Measurements from ENCODE around the gene TMBIM4. TPM values are rescaled to one million over a fixed set of nuclear protein-coding genes. Genes with fewer than 3 reads are reported as not detected.
"Not testable (repeated sequence)": the region's sequence is repeated elsewhere in the genome, so short reads cannot be mapped to it uniquely, and the experiment has no call there.

Gene TMBIM4
- total and polyA plus RNA-seq, 4 donors: 100 to 161 (median 110) TPM

DNA sequence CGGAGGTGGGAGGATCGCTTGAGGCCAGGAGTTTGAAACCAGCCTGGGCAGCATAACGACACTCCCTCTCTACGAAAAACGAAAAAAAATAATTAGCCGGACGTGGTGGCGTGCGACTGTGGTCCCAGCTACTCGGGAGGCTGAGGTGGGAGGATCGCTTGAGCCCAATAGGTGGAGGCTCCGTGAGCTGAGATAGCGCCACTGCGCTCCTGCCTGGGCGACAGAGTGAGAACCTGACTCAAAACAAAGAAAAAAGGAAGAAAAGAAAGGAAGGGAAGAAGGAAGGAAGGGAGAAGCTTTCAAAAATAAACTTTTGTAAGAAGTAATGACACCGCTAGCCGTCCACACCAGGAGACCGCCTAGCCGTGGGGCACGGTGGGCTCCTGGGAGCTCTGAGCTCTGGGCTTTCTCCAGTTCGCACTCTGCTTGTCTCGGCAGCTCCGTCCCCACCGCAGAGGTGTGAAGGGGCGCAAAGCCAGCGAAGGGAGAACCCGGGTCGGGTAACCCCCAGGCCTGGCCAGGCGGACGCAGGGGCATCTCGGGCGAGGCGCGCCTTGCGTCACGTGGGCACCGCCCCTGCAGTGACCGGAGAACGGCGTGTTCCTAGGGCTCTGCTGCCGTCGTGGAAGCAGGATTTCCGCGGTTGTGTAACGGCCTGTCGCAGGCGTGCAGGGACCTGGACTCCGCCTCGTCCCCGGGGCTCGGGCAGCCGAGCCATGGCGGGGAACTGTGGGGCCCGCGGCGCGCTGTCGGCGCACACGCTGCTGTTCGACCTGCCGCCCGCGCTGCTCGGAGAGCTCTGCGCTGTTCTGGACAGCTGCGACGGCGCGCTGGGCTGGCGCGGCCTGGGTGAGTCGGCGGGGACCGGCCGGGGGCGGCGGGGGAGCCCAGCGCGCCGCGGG is 19.0 kb upstream of the TMBIM4 start, which contains the start of gene IRAK3:
TSS of gene IRAK3 (plus strand) at position 631 of the 902 bp plus-strand sequence. CDS start at position 717, 86 bp downstream.
- WGBS, 2 donors: 17 to 20% methylated on average over 75 to 82 of the region's 82 CpGs
- H3K4me1 ChIP-seq (ENCODE audit: control insufficient read depth in 1 of 2, insufficient read depth in 2 of 2, low read length in 2 of 2): no peaks in the 10 kb centered on the region
- no peaks in the 10 kb centered on the region for H3K27me3 ChIP-seq (ENCODE audit: control insufficient read depth in 1 of 2, insufficient read depth in 2 of 2, low read length in 1 of 2)
- no peaks in the 10 kb centered on the region for H3K9me3 ChIP-seq (ENCODE audit: control insufficient read depth, low read length)
- intact Hi-C loops (cut with DNase I): loop anchor here in 1 of 2 donors (1.0 kb wide), 1 partner anchor 19 kb away; no protein-coding TSS in a partner anchor
- H3K27ac ChIP-seq (ENCODE audit: low read depth in 1 of 2, low read length in 2 of 2): peak within 1 kb of the TSS; percentile 23 to 58
- H3K4me3 ChIP-seq (ENCODE audit: low read length in 2 of 2): peak within 1 kb of the TSS; percentile 68 to 85
- no peaks in the 10 kb centered on the region for H3K36me3 ChIP-seq (ENCODE audit: control insufficient read depth in 1 of 2, insufficient read depth in 2 of 2, low read length in 1 of 2)
- DNase-seq (peak; percentile 90 to 95), ATAC-seq (ENCODE audit: low FRiP score) (peak; percentile 96)

DNA sequence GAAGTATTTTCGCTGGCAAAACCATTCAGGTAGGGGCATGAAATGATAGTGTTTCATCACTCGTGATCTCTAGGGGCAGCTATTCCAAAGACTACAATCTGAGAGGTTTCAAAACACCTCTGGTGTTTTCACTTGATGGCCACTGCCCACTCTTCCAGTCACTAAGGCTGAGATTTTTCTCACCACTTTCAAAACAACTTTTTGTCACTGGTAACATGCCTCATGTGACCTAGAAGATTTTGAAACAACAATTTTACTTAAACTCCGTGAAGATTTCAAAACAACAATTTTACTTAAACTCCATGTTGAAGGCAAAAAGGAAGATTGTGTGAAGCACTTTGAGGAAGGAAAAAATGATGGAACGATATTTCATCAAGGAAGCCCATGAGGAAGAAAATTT is 18.0 kb upstream of the TMBIM4 start:
- DNase-seq (no peak), ATAC-seq (ENCODE audit: low FRiP score) (no peak)
- no peak overlapping the region for H3K27ac ChIP-seq (ENCODE audit: low read depth in 1 of 2, low read length in 2 of 2)
- 92 to 93% methylated on average over 4 of the region's 4 CpGs for WGBS, 2 donors
- H3K4me3 ChIP-seq (ENCODE audit: low read length in 2 of 2): no peak overlapping the region
- H3K4me1 ChIP-seq (ENCODE audit: control insufficient read depth in 1 of 2, insufficient read depth in 2 of 2, low read length in 2 of 2): no peaks in the 10 kb centered on the region
- H3K27me3 ChIP-seq (ENCODE audit: control insufficient read depth in 1 of 2, insufficient read depth in 2 of 2, low read length in 1 of 2): no peaks in the 10 kb centered on the region
- H3K9me3 ChIP-seq (ENCODE audit: control insufficient read depth, low read length): no peaks in the 10 kb centered on the region
- no peaks in the 10 kb centered on the region for H3K36me3 ChIP-seq (ENCODE audit: control insufficient read depth in 1 of 2, insufficient read depth in 2 of 2, low read length in 1 of 2)
- intact Hi-C loops (cut with DNase I): no loop called here

DNA sequence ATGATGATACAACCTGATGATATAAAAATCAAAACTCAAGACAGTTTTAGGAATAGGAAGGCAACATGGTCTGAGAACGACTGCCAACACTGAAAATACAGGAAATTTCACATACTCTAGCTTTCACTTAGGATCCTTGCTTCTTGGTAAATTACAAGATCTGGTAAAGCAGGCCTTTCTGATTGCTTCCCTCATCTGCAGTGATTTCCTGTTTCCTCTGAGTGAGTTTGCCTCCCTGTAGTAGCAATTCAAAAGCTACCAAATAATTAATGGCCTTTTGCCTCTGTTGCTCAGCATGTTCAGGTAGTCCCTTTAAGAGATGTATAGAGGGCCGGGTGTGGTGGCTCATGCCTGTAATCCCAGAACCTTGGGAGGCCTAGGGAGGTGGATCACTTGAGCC is 17.2 kb upstream of the TMBIM4 start:
- 89 to 95% methylated on average over 2 of the region's 2 CpGs for WGBS, 2 donors
- Histone ChIP-seq H3K36me3 (ENCODE audit: control insufficient read depth in 1 of 2, insufficient read depth in 2 of 2, low read length in 1 of 2) (no peaks in the 10 kb centered on the region), H3K4me1 (ENCODE audit: control insufficient read depth in 1 of 2, insufficient read depth in 2 of 2, low read length in 2 of 2) (no peaks in the 10 kb centered on the region), H3K27ac (ENCODE audit: low read depth in 1 of 2, low read length in 2 of 2) (no peak overlapping the region), H3K27me3 (ENCODE audit: control insufficient read depth in 1 of 2, insufficient read depth in 2 of 2, low read length in 1 of 2) (no peaks in the 10 kb centered on the region), H3K9me3 (ENCODE audit: control insufficient read depth, low read length) (no peaks in the 10 kb centered on the region), H3K4me3 (ENCODE audit: low read length in 2 of 2) (no peak overlapping the region)
- ATAC-seq (ENCODE audit: low FRiP score) (no peak), DNase-seq (no peak)
- intact Hi-C loops (cut with DNase I): no loop called here

DNA sequence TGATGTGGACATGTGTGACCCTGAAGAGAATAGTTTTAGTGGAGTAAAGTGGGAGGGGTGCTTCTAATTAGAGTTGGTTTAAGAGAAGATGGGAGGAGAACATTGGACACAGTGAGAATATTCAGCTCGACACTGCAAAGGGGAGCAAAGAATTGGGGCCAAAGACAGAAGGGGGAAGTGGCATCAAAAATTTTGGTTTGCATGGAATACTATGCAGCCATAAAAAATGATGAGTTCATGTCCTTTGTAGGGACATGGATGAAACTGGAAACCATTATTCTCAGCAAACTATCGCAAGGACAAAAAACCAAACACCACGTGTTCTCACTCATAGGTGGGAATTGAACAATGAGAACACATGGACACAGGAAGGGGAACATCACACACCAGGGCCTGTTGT is 15.0 kb upstream of the TMBIM4 start:
- H3K9me3 ChIP-seq (ENCODE audit: control insufficient read depth, low read length); DNase-seq; H3K4me1 ChIP-seq (ENCODE audit: control insufficient read depth in 1 of 2, insufficient read depth in 2 of 2, low read length in 2 of 2); H3K27me3 ChIP-seq (ENCODE audit: control insufficient read depth in 1 of 2, insufficient read depth in 2 of 2, low read length in 1 of 2); H3K4me3 ChIP-seq (ENCODE audit: low read length in 2 of 2); H3K36me3 ChIP-seq (ENCODE audit: control insufficient read depth in 1 of 2, insufficient read depth in 2 of 2, low read length in 1 of 2); intact Hi-C loops (cut with DNase I); H3K27ac ChIP-seq (ENCODE audit: low read depth in 1 of 2, low read length in 2 of 2); ATAC-seq (ENCODE audit: low FRiP score): not testable (repeated sequence)
- WGBS, 2 donors: 80 to 82% methylated on average over 1 to 2 of the region's 3 CpGs

DNA sequence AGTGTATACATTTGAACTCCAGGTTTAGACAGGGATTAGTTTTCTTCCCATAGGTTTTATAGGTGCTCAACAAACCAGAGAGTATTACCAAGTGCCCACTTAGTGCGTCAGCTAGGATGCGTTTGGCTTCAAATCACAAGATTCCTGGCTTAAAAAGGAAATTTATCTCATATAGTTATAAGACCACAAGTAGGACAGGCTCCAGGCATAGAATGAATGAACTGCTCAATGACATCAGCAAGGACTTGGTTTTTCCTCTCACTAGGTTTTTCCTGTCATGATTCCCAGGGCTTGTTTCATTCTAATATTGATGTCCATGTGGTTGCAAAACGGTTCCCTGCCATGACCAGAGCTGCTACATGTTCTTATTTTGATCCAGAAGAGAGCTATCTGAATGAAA is 13.2 kb upstream of the TMBIM4 start:
- 59 to 65% methylated on average over 3 of the region's 3 CpGs for WGBS, 2 donors
- H3K4me1 ChIP-seq (ENCODE audit: control insufficient read depth in 1 of 2, insufficient read depth in 2 of 2, low read length in 2 of 2): no peaks in the 10 kb centered on the region

DNA sequence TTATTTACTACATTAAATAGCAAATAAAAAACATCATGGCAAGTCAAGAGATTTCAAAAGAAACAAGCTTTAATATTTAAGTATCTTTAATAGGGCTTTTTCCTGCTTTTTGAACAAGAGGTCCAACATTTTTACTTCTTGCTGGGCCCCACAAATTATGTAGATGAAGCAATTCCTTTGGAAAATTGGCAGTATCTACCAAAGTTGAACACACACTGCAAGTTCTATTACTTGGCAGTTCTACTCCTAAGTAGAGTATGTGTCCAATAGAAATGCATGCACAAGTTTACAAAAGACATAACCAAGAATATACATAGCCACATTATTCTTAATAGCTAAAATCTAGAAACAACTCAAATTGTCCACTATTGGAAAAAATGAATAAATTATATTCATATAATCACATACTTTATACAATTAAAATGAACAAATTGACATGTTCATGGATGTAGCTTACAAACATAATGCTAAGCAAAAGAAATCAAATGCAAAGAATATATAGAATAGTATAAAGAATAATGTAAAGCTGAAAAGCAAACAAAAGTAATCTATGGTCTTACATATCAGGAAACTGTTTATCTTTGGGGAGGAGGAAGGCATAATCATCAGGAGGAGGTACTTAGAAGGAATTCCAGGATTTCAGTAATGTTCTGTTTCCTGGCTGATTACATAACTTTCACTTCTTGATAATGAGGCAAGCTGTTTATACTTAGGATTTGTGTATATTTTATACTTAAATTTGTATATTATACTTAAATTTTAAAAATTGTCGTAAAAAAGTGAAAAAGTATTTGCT is 6.5 kb upstream of the TMBIM4 start:
- intact Hi-C loops (cut with DNase I): loop anchor here in 1 of 2 donors (10.0 kb wide), 1 partner anchor 58 kb away; no protein-coding TSS in a partner anchor

More for the DNA sequence above, 13.2 kb upstream of the TMBIM4 start:
- H3K4me3 ChIP-seq (ENCODE audit: low read length in 2 of 2): no peak overlapping the region
- H3K27ac ChIP-seq (ENCODE audit: low read depth in 1 of 2, low read length in 2 of 2): no peak overlapping the region
- DNase-seq (no peak), ATAC-seq (ENCODE audit: low FRiP score) (no peak)
- no peaks in the 10 kb centered on the region for H3K9me3 ChIP-seq (ENCODE audit: control insufficient read depth, low read length)
- intact Hi-C loops (cut with DNase I): no loop called here
- no peaks in the 10 kb centered on the region for H3K27me3 ChIP-seq (ENCODE audit: control insufficient read depth in 1 of 2, insufficient read depth in 2 of 2, low read length in 1 of 2)
- H3K36me3 ChIP-seq (ENCODE audit: control insufficient read depth in 1 of 2, insufficient read depth in 2 of 2, low read length in 1 of 2): no peaks in the 10 kb centered on the region

DNA sequence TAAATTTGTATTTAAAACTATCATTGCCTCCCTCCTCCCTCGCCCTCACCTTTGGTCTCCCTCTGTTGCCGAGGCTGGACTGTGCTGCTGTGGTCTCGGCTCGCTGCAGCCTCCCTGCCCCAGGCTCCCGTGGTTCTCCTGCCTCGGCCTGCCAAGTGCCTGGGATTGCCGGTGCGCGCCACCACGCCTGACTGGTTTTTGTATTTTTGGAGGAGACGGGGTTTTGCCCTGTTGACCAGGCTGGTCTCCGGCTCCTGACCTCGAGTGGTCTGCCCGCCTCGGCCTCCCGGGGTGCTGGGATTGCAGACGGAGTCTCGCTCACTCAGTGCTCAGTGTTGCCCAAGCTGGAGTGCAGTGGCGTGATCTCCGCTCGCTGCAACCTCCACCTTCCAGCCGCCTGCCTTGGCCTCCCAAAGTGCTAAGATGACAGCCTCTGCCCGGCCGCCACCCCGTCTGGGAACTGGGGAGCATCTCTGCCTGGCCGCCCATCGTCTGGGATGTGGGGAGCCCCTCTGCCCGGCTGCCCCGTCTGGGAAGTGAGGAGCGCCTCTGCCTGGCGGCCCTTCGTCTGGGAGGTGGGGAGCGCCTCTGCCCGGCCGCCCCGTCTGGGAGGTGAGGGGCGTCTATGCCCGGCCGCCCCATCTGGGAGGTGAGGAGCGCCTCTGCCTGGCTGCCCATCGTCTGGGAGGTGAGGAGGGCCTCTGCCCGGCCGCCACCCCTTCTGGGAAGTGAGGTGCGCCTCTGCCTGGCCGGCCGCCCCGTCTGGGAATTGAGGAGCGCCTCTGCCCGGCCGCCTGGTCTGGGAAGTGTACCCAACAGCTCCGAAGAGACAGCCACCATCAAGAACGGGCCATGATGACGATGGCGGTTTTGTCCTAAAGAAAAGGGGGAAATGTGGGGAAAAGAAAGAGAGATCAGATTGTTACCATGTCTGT is 4.9 kb upstream of the TMBIM4 start:
- 96% methylated on average over 46 to 54 of the region's 54 CpGs for WGBS, 2 donors
- H3K4me1 ChIP-seq (ENCODE audit: control insufficient read depth in 1 of 2, insufficient read depth in 2 of 2, low read length in 2 of 2); ATAC-seq (ENCODE audit: low FRiP score); H3K27me3 ChIP-seq (ENCODE audit: control insufficient read depth in 1 of 2, insufficient read depth in 2 of 2, low read length in 1 of 2); H3K36me3 ChIP-seq (ENCODE audit: control insufficient read depth in 1 of 2, insufficient read depth in 2 of 2, low read length in 1 of 2); H3K4me3 ChIP-seq (ENCODE audit: low read length in 2 of 2); H3K9me3 ChIP-seq (ENCODE audit: control insufficient read depth, low read length); H3K27ac ChIP-seq (ENCODE audit: low read depth in 1 of 2, low read length in 2 of 2); DNase-seq: not testable (repeated sequence)
- intact Hi-C loops (cut with DNase I): loop anchor here in 1 of 2 donors (5.0 to 10.0 kb wide), 2 partner anchors 60 to 128 kb away; partner anchors contain the start of gene HELB

More for the DNA sequence above, 6.5 kb upstream of the TMBIM4 start:
- Histone ChIP-seq H3K4me3 (ENCODE audit: low read length in 2 of 2) (no peak overlapping the region), H3K9me3 (ENCODE audit: control insufficient read depth, low read length) (no peaks in the 10 kb centered on the region), H3K27ac (ENCODE audit: low read depth in 1 of 2, low read length in 2 of 2) (no peak overlapping the region), H3K27me3 (ENCODE audit: control insufficient read depth in 1 of 2, insufficient read depth in 2 of 2, low read length in 1 of 2) (no peaks in the 10 kb centered on the region), H3K4me1 (ENCODE audit: control insufficient read depth in 1 of 2, insufficient read depth in 2 of 2, low read length in 2 of 2) (no peaks in the 10 kb centered on the region), H3K36me3 (ENCODE audit: control insufficient read depth in 1 of 2, insufficient read depth in 2 of 2, low read length in 1 of 2) (no peaks in the 10 kb centered on the region)
- WGBS, 2 donors: 24 to 29% methylated on average over 1 of the region's 1 CpG
- ATAC-seq (ENCODE audit: low FRiP score) (peak; percentile 50), DNase-seq (no peak)

DNA sequence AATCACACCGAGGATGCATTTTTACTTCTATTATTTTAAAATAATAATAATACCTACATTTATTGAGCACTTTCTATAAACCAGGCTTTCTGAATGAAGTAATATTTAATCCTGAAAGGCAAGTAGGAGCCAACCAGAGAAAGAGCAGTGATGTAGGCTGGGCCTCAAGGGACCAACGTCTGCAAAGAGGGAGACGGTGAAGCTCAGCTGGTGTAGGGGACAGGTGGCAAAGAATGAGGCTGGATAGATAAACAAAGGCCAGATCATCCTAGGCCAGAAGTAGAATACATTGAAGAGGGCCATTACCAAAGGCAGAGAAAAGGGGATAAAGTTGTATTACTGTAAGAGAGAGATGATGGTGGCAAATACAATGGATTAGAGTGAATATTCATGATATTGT is 810 bp upstream of the TMBIM4 start:
- Histone ChIP-seq H3K9me3 (ENCODE audit: control insufficient read depth, low read length) (no peaks in the 10 kb centered on the region), H3K4me1 (ENCODE audit: control insufficient read depth in 1 of 2, insufficient read depth in 2 of 2, low read length in 2 of 2) (peaks cover 0 to 1% of the 10 kb centered on the region in 2 donors), H3K27ac (ENCODE audit: low read depth in 1 of 2, low read length in 2 of 2) (no peak overlapping the region), H3K27me3 (ENCODE audit: control insufficient read depth in 1 of 2, insufficient read depth in 2 of 2, low read length in 1 of 2) (no peaks in the 10 kb centered on the region), H3K36me3 (ENCODE audit: control insufficient read depth in 1 of 2, insufficient read depth in 2 of 2, low read length in 1 of 2) (no peaks in the 10 kb centered on the region), H3K4me3 (ENCODE audit: low read length in 2 of 2) (no peak overlapping the region)
- no peak for ATAC-seq (ENCODE audit: low FRiP score)
- intact Hi-C loops (cut with DNase I): loop anchor here in 1 of 2 donors (1.0 to 10.0 kb wide), 3 partner anchors 19 to 132 kb away; partner anchors contain the start of genes HELB and IRAK3
- DNase-seq: no peak
- WGBS, 2 donors: 88 to 92% methylated on average over 3 of the region's 3 CpGs
